Measurements from ENCODE around the gene RERE.

The RERE gene

DNA sequence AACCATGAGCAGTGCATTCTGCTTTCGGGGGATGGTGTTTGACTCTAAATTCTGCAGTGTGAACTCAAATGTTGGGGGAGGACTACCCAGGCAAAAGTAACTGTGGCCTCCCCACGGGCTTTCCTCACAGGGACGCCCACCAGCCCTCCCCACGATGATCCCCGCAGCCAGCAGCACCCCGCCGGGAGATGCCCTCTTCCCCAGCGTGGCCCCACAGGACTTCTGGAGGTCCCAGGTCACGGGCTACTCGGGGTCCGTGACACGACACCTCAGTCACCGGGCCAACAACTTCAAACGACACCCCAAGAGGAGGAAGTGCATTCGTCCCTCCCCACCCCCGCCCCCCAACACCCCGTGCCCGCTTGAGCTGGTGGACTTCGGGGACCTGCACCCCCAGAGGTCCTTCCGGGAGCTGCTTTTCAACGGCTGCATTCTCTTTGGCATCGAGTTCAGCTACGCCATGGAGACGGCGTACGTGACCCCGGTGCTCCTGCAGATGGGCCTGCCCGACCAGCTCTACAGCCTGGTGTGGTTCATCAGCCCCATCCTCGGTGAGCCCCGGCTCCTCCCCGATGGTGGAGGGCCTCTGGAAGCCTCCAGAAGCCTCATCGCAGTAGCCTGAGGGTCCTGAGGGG lies 493.1 kb downstream of the RERE start:
- no peak for DNase-seq (ENCODE audit: low read depth)

DNA sequence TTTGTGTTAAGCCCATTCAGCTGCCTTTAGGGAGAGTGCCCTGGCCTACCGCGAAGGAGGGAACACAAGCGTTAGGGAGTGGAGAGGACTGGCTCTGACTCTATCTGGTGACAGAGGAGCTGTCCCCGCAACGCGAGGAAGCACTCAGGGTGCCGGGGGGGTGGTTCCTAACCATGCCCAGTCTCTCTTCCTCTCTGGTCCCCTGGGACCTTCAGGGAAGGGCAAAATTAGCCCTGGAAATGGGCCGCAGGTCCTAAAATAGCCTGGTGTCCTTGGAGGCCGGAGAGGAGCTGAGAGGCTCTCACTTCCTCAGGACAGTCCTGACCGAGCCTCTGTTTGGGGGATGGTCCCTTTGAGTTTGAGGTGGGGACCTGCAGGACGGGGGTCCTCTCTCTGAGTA lies 493.7 kb downstream of the RERE start:
- DNase-seq (ENCODE audit: low read depth), result no peak

DNA sequence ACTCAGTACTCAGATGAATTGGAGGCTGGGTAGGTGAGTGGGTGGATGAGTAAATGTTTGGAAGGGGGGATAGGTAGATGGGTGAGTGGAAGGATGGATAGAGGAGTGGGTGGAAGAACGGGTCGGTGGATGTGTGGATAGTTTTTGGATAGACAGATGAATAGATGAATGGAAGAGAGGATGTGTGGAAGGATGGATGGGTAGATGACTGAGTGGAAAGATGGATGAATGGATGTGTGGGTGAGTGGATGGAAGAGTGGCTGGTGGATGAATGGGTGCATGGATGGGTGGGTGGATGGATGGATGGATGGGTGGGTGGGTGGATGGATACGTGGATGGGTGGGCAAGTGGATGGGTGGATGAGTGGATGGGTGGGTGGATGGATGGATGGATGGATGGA lies 495.8 kb downstream of the RERE start:
- DNase-seq (ENCODE audit: low read depth), result no peak

DNA sequence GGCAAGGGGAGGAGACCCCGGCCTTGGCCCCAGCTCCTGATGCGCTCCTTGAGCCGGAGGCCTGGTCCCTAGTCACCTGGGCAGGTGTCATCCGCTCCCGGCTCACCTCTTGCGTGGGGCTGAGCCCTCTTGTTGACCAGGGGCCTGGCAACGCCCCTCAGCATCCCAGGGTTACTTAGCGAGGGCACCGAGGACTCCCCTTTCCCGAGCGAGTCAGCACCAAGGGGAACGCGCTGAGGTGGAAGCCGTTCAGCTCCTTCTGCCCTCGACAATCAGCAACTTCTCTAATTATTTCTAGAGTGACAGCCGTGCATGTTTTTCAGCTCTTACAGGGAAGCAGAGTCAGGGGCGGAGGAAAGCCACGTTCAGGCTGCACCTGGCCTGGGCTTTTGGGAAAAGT lies 499.0 kb downstream of the RERE start:
- no peak for DNase-seq (ENCODE audit: low read depth)

DNA sequence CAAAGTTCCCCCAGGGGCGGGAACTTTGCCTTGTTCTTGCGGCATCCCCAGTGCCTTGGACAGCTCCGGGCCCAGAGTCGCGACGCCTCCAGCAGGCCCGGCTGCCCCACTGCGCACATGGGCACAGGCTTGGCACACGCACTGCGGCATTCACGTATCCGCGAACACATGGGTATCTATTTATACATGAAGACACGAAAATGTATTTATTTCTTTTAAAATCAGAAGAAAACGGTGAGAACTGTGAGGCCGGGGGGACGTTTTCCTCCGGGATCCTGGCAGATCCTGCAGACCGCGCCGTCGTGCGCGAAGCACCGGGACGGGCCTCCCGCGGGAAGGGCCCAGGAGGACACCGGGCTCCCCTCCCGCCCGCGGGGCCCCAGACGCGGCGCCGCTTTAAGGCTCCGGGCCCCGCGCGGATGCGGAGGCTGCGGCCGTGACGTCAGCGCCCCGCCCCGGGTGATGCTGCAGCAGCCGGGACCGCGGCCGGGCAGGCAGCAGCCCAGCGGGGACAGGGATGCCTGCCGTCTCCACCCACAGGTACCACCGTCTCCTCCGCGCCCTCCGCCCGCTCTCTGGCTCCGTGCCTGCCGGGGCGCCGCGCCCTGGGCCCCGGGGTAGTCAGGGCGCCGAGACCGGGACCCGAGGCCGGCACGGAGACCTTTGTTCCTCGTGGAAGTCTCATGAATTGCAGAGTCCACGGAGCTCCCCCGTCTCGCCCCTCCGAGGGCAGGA lies 499.6 kb downstream of the RERE start, which contains the start of gene SLC45A1:
Gene SLC45A1, plus strand, starts transcription at position 468 of the 735 bp plus-strand sequence. CDS start 6,216 bp downstream, outside the sequence.
- peak; percentile 76 for DNase-seq (ENCODE audit: low read depth)

DNA sequence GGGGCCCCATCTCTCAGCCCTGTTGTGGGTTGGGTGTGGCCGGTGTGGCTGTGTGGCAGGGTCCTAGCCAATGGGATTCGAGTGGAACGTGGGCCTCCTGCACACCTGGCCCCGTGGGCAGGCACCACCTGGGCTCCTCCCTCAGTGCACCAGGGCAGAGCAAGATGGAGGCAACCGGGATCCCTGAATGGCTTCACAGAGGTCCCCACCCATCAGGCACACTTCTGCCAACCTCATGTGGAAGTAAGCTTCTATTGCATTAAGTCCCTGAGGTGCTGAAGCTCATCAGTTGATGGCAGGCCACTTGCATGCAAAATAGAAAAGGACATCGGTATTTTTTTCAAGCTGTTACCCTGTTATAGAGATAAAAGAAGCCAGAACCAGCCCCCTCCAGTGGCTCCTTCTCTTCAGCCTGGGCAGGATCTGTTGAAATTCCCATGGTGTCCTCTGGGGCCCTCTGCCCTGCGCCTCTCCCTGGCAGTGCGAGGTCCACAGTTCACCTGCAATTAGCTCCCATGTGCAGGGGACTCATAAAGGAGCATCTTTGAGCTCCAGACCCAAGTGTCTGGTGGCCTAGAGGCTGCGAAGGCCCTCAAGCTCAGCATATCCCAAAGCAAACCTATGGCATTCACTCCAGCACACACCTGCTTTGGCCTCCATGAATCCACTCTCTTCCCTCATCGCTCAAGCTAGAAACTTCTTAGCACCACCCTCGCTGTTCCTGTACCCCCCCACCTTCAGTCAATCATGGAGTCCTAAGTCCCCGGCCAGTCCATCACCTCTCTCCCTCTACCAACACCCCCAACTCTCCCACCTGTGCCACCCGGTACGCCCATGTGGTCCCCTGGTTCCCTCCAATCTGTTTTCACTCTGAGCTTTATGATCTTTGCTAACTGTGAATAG lies 501.6 kb downstream of the RERE start:
- no peak for DNase-seq (ENCODE audit: low read depth)

DNA sequence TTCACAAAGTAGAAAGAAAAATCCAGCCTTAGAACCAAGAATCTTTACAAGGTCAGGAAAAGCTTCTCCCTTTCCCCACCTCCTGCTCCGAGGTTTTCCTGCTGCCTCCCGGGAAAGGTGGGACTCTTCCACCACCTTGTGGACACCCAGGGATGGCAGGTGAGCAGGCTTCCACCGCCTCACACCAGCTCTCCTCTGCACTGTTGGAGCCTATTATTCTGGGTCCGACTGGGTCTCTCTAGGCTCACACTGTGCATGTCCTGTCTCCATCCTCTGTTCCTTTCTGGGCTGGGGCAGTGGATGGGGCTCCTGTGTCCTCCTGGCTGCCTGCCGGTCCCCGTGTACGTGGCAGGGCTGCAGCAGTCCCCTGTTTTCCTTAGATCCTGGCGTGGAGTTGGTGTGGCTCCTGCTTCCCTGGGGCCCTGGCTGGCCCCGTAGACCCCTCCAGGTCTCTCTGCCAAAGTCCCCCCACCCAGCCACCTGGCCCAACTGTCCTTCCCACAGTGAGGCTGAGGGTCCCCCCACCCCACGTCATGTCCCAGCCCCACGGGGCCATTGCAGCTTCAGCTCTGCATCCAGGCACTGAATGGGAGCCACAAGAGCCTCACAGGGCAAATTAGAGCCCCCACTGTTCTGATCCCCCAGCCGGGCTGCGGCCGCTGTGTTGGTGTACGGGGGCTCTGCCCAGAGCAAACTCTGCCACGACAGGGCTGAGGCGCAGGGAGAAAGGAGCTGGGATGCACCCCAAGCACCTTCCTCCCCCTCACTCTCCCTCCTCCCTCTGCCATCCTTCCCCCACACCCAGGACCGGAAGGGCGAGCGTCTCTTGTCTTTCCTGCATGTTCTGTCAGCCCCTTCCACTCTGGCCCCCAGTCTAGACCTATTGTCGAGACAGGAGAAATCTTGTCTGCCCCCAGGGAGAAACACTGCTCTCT lies 502.8 kb downstream of the RERE start:
- no peak for DNase-seq (ENCODE audit: low read depth)

DNA sequence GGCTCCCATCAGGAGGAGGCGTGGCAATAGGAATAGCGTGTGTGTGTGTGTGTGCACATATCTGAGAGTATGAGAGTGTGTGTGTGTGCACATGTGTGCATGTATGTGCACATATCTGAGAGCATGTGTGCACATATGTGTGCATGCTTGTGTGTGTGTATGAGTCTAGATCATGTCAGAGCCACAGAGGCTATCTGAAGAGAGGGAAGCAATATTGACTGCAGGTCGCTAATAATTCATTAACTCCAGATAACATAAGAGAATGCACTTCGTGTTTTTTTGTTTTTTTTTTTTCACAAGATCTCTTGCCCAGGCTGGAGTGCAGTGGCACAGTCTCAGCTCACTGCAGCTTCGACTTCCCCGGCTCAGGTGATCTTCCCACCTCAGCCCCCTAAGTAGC lies 504.2 kb downstream of the RERE start:
- no peak for DNase-seq (ENCODE audit: low read depth)

DNA sequence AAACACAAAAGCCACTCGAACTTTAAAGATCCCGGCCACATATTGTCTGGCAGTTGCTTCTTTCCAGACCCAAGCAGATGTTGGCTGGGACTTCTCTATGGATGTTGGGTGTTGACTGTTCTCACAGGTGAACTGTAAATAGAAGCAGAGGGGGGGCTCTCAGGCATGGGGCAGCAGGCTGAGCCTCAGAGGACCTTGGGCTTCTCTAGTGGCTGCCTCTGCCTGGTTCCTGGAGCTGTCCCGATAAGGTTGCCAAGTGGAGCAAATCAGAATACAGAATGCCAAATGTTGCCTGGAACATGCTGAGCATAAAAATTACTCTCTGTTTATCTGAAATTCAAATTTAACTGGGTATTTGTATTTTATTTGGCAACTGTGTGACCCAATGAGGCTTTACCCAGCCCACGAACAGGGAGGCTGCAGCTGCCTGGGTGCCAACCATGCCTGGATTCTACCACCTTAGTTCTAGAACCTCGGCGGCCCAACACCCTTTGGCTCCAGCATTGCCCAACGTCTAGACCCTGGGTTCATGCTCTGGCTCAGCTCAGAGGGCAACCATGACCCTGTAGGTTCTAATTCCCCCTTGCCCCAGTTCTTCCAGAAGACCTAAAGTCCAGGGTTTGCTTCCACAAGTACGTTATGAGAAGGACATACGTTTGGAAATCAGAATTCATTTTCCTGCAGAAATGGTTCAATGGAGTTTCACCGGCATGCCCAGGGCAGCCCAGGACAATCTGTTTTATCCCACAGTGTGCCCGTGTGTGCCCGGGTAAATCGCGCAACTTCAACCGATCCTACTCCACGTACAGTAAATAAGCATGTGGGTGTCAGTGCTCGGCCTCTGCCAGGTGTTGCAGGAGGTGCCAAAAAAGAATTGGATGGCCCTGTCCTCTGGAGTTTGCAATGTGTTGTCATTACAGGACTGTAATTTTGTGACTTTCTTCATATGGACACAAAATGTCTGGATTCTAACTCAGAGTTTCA lies 504.9 kb downstream of the RERE start:
- DNase-seq (ENCODE audit: low read depth), result no peak

DNA sequence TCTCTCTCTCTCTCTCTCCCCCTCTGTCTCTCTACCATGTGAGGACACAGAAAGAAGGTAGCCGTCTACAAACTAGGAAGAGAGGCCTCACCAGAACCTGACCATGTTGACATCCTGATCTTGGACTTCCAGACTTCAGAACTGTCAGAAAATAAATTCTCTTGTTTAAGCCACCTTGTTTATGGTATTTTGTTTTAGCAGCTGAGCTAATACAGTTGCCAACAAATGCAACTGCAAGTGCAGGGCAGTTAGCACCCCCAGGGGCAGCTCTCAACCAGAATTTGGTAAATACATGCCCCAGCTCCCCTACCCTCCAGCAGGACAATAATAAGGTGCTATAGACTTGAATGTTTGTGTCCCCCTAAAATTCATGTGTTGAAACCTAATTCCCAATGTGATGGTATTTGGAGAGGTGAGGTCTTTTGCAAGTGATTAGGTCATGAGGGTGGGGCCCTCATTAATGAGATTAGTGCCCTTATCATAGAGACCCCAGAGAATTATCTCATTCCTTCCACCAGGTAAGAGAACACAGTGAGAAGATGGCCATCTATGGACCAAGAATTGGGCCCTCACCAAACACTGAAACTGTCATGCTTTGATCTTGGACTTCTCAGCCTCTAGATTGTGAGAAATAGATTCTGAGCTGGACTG lies 506.2 kb downstream of the RERE start:
- DNase-seq (ENCODE audit: low read depth), result no peak

DNA sequence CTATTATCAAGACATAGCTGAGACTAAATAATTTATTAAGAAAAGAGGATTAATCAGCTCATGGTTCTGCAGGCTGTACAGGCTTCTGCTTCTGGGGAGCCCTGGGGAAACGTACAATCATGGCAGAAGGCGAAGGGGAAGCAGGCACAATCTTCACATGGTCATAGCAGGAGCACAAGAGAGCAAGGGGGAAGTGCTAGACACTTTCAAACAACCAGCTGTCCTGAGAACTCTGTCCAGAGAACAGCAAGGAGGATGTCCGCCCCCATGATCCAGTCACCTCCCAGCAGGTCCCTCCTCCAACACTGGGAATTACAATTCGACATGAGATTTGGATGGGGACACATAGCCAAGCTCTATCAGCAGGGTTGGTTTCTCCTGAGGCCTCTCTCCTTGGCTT lies 509.8 kb downstream of the RERE start:
- DNase-seq (ENCODE audit: low read depth), result no peak

DNA sequence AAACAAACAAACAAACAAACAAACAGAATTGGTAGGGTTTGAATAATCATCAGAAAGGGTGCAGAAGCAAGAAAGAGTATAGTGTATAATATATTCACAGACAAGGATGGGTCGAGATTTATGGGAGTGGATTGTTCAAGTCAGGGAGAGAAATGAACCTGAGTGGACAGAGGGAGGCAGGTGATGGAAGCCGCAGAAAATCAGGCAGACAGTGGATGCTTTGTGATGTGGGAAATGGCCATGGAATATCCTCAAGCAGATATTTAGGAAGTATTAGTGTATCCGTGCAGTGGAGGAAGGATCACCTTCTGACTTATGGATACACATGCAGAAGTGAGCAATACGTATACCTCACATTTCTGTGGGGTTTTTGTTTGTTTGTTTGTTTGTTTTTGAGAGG lies 513.6 kb downstream of the RERE start:
- DNase-seq (ENCODE audit: low read depth), result no peak

DNA sequence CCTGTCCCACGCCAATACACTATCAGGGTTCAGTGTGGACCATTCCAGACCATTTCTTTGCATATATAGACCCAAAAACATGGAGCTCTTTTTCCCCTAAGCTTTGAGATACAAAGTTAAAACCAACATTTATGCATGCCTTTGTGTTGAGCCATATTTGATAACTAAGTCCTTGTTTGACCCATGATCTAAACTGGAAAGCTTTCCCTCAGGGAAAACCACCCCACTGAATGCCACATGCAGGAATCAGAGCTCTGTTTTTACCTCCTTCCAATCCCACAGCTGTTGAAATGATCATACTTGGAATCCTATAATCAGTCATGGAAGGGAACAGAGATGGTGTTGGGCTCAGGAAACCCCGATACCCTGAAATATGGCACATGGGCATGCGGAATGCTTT lies 514.3 kb downstream of the RERE start:
- no peak for DNase-seq (ENCODE audit: low read depth)

Measured in stimulated activated CD8-positive, alpha-beta memory T cell treated with anti-CD3 and anti-CD28 coated beads, Interleukin-12 subunit alpha, Interleukin-12 subunit beta, amount 100 ng/mL, for 4 hours (primary cell).